Measurements from ENCODE around the gene GRAMD4. TPM values are rescaled to one million over a fixed set of nuclear protein-coding genes. Genes with fewer than 3 reads are reported as not detected.

The GRAMD4 gene
- total RNA-seq, 2 experiments from 2014 or later = 52.9 to 54.8 TPM

- CTCF ChIA-PET = interaction anchor here (1.4 kb wide), 1 partner anchor 97 kb away, joined by 3 read pairs; no protein-coding TSS in a partner anchor
- Mint-ChIP-seq H3K36me3 (ENCODE audit: low read depth) (peaks cover 77% of the 10 kb centered on the region), H3K9me3 (no peaks in the 10 kb centered on the region), H3K4me3 (no peak overlapping the region), H3K4me1 (no peaks in the 10 kb centered on the region), H3K27me3 (no peaks in the 10 kb centered on the region), H3K27ac (peak overlapping the region; percentile 36)
- no peak for DNase-seq
- POLR2A ChIA-PET = no interaction called here
These were observed 85.9 kb downstream of the GRAMD4 start for GRCh38 chr22:46706060-46706459.

DNA sequence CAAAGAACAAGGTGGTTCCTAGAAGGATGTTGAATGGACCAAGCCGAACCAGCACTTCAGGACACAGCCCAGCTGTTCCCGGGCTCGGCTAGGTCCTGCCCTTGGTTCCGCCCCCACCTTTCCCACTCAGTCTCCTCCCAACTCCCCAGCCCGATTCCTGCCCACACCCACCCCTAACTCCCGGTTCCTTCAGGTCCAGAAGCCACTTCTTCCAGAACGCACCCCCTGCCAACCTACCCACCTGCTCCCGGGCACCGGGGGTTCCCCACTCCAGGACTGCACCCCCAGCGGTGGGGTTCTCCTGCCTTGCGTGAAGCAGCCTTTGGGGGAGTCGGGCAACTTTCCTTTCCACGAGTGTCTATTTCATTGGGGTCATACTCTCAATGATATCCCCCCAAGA, 87.1 kb downstream of the GRAMD4 start:
- ChIA-PET CTCF (interaction anchor here (1.4 kb wide), 1 partner anchor 96 kb away, joined by 3 read pairs; no protein-coding TSS in a partner anchor), POLR2A (no interaction called here)
- Mint-ChIP-seq H3K4me1 (no peaks in the 10 kb centered on the region), H3K4me3 (no peak overlapping the region), H3K9me3 (no peaks in the 10 kb centered on the region), H3K36me3 (ENCODE audit: low read depth) (peaks cover 86% of the 10 kb centered on the region), H3K27ac (no peak overlapping the region), H3K27me3 (no peaks in the 10 kb centered on the region)
- DNase-seq = no peak

- POLR2A ChIA-PET = no interaction called here
- DNase-seq = no peak
- Mint-ChIP-seq H3K27ac (no peak overlapping the region), H3K27me3 (no peaks in the 10 kb centered on the region), H3K4me3 (no peak overlapping the region), H3K36me3 (ENCODE audit: low read depth) (peaks cover 84% of the 10 kb centered on the region), H3K4me1 (no peaks in the 10 kb centered on the region), H3K9me3 (no peaks in the 10 kb centered on the region)
- CTCF ChIA-PET = no interaction called here
These were observed 87.8 kb downstream of the GRAMD4 start for GRCh38 chr22:46707827-46708570.

GRCh38 chr22:46708766-46709330, 88.7 kb downstream of the GRAMD4 start:
- no peak for DNase-seq
- Mint-ChIP-seq H3K9me3 (no peaks in the 10 kb centered on the region), H3K27me3 (no peaks in the 10 kb centered on the region), H3K36me3 (ENCODE audit: low read depth) (peaks cover 81% of the 10 kb centered on the region), H3K27ac (no peak overlapping the region), H3K4me1 (no peaks in the 10 kb centered on the region), H3K4me3 (no peak overlapping the region)
- ChIA-PET POLR2A (no interaction called here), CTCF (no interaction called here)

DNA sequence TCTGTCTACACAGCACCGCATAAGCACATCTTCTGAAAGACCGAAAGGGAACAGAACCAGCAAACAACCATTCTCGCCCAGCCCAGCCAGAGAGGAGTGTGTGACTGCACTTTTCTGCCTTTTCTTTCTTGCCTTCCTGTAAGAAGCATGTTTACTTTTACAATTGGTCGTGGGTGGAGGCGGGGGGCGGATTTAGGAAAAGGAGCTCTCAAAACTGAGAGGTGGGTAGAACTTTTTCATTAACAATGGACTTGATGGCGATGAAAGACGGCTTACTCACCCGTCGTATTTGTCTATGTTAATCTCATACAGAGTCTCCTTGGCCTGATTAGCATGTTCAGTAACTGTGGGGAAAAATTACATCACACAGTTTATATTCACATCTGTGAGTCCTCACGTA, 90.6 kb downstream of the GRAMD4 start:
- CTCF ChIA-PET = interaction anchor here (0.9 kb wide), 1 partner anchor 22 kb away, joined by 3 read pairs; no protein-coding TSS in a partner anchor

GRCh38 chr22:46712288-46712687, 92.1 kb downstream of the GRAMD4 start:
- Mint-ChIP-seq H3K27me3 (no peaks in the 10 kb centered on the region), H3K27ac (no peak overlapping the region), H3K4me3 (no peak overlapping the region), H3K4me1 (no peaks in the 10 kb centered on the region), H3K9me3 (no peaks in the 10 kb centered on the region), H3K36me3 (ENCODE audit: low read depth) (peaks cover 68% of the 10 kb centered on the region)
- ChIA-PET CTCF (interaction anchor here (1.0 kb wide), 1 partner anchor 91 kb away, joined by 4 read pairs; no protein-coding TSS in a partner anchor), POLR2A (no interaction called here)
- DNase-seq = no peak

More for the DNA sequence above, 90.6 kb downstream of the GRAMD4 start:
- H3K4me1 Mint-ChIP-seq = no peaks in the 10 kb centered on the region
- H3K36me3 Mint-ChIP-seq (ENCODE audit: low read depth) = peaks cover 75% of the 10 kb centered on the region
- no peaks in the 10 kb centered on the region for H3K27me3 Mint-ChIP-seq
- POLR2A ChIA-PET = no interaction called here
- H3K27ac Mint-ChIP-seq = no peak overlapping the region
- no peak for DNase-seq
- no peak overlapping the region for H3K4me3 Mint-ChIP-seq
- no peaks in the 10 kb centered on the region for H3K9me3 Mint-ChIP-seq

- Mint-ChIP-seq H3K4me3 (no peak overlapping the region), H3K4me1 (no peaks in the 10 kb centered on the region), H3K9me3 (no peaks in the 10 kb centered on the region), H3K36me3 (ENCODE audit: low read depth) (peaks cover 63% of the 10 kb centered on the region), H3K27ac (no peak overlapping the region), H3K27me3 (no peaks in the 10 kb centered on the region)
- ChIA-PET CTCF (no interaction called here), POLR2A (no interaction called here)
- DNase-seq = no peak
These were observed 94.4 kb downstream of the GRAMD4 start for GRCh38 chr22:46714550-46714949.

DNA sequence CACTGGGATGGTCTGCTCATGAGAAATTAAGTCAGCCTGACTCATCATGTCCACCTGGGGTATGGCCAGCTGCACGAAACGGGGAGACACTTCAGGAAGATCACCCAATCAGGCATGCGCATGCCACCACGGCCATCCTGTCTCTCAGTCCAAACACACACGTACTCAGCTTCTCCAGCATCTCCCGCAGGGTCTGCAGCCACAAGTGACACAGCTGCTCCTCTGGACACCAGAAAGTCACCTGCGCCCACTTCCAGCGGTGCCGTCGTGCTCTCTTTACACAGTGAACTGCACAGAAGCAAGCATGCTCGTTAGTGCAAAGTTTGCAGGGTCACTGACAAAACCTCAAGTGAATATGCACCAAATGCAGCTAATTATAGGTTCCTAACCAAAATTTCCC, 99.7 kb downstream of the GRAMD4 start:
- no peak for DNase-seq
- H3K27ac Mint-ChIP-seq = no peak overlapping the region
- H3K4me3 Mint-ChIP-seq = no peak overlapping the region
- ChIA-PET POLR2A (no interaction called here), CTCF (no interaction called here)
- no peaks in the 10 kb centered on the region for H3K27me3 Mint-ChIP-seq
- no peaks in the 10 kb centered on the region for H3K9me3 Mint-ChIP-seq
- no peaks in the 10 kb centered on the region for H3K4me1 Mint-ChIP-seq
- H3K36me3 Mint-ChIP-seq (ENCODE audit: low read depth) = peaks cover 51% of the 10 kb centered on the region

DNA sequence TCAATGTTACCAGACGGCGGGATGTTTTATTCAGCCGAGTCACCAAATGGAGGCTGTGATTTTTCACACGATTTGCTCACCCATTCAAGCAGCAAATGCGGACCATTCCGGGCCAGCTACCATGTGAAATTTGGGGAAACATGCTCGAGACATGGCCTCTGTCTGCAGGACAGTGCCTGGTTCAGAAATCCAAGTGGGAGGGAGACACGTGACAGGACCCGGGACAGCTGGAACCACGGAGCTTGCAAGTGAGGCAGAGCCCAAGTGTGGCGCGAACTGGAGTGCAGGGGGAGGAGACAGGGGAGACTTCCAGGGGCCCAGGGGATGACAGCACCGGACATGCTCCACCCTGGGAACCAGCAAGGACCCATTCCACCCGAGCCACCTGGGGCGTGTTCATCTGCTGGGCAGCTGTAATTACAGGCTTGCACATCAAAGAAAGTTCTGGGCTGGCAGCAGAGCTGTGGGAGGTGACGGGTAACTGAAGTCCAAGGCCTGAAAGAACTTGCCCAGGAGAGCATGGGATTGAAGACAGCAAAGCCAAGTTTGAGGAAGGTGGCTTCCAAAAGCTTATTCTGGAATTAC, 101.4 kb downstream of the GRAMD4 start:
- Mint-ChIP-seq H3K36me3 (ENCODE audit: low read depth) (peaks cover 57% of the 10 kb centered on the region), H3K9me3 (no peaks in the 10 kb centered on the region), H3K4me1 (no peaks in the 10 kb centered on the region), H3K4me3 (no peak overlapping the region), H3K27me3 (no peaks in the 10 kb centered on the region), H3K27ac (no peak overlapping the region)
- ChIA-PET POLR2A (interaction anchor here (0.6 kb wide), 1 partner anchor 27 kb away, joined by 3 read pairs; no protein-coding TSS in a partner anchor), CTCF (no interaction called here)
- DNase-seq = no peak

DNA sequence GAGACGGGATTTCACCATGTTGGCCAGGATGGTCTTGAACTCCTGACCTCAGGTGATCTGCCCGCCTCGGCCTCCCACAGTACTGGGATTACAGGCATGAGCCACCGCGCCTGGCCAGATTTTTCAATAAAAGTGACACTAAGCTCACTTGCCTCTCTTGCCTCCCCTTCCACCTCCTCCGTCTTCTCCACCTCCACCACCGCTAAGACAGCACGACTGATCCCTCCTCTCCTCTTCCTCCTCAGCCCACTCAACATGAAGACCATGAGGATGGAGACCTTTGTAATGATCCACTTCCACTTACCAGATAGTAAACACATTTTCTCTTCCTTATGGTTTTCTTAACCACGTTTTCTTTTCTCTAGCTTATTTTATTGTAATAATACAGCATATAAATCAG, 103.7 kb downstream of the GRAMD4 start:
- no peaks in the 10 kb centered on the region for H3K9me3 Mint-ChIP-seq
- peaks cover 47% of the 10 kb centered on the region for H3K36me3 Mint-ChIP-seq (ENCODE audit: low read depth)
- H3K27ac Mint-ChIP-seq = no peak overlapping the region
- H3K4me3 Mint-ChIP-seq = no peak overlapping the region
- CTCF ChIA-PET = interaction anchor here (0.7 kb wide), 1 partner anchor 14 kb away, joined by 3 read pairs; no protein-coding TSS in a partner anchor
- POLR2A ChIA-PET = no interaction called here
- DNase-seq = no peak
- H3K4me1 Mint-ChIP-seq = no peaks in the 10 kb centered on the region
- H3K27me3 Mint-ChIP-seq = no peaks in the 10 kb centered on the region

- no peaks in the 10 kb centered on the region for H3K27me3 Mint-ChIP-seq
- DNase-seq = no peak
- no peak overlapping the region for H3K27ac Mint-ChIP-seq
- ChIA-PET POLR2A (interaction anchor here (1.4 kb wide), 1 partner anchor 78 kb away, joined by 3 read pairs; no protein-coding TSS in a partner anchor), CTCF (no interaction called here)
- H3K36me3 Mint-ChIP-seq (ENCODE audit: low read depth) = peaks cover 39% of the 10 kb centered on the region
- peaks cover 3% of the 10 kb centered on the region for H3K4me1 Mint-ChIP-seq
- no peaks in the 10 kb centered on the region for H3K9me3 Mint-ChIP-seq
- no peak overlapping the region for H3K4me3 Mint-ChIP-seq
These were observed 104.9 kb downstream of the GRAMD4 start for GRCh38 chr22:46725096-46725495.

- CTCF ChIA-PET = no interaction called here
- Mint-ChIP-seq H3K9me3 (no peaks in the 10 kb centered on the region), H3K36me3 (ENCODE audit: low read depth) (peaks cover 46% of the 10 kb centered on the region), H3K4me3 (no peak overlapping the region), H3K27me3 (no peaks in the 10 kb centered on the region), H3K27ac (no peak overlapping the region), H3K4me1 (peaks cover 10% of the 10 kb centered on the region)
- POLR2A ChIA-PET = interaction anchor here (1.4 kb wide), 1 partner anchor 77 kb away, joined by 3 read pairs; no protein-coding TSS in a partner anchor
- DNase-seq = no peak
These were observed 106.1 kb downstream of the GRAMD4 start for GRCh38 chr22:46726066-46726985.

- Mint-ChIP-seq H3K9me3 (no peaks in the 10 kb centered on the region), H3K27ac (no peak overlapping the region), H3K4me3 (no peak overlapping the region), H3K36me3 (ENCODE audit: low read depth) (peaks cover 46% of the 10 kb centered on the region), H3K27me3 (no peaks in the 10 kb centered on the region), H3K4me1 (peaks cover 15% of the 10 kb centered on the region)
- POLR2A ChIA-PET = no interaction called here
- no peak for DNase-seq
- CTCF ChIA-PET = no interaction called here
These were observed 106.8 kb downstream of the GRAMD4 start for GRCh38 chr22:46726986-46727317.
